ENCODE measurements around the gene GSTM4. TPM values are rescaled to one million over a fixed set of nuclear protein-coding genes. Genes with fewer than 3 reads are reported as not detected.

The GSTM4 gene
- total and polyA plus RNA-seq, 2 experiments from 2014 or later: 64.5 to 116 TPM

GRCh38 chr1:109634292-109634691, 21.6 kb upstream of the GSTM4 start:
- H3K79me2 ChIP-seq: no peaks in the 10 kb centered on the region
- H4K20me1 ChIP-seq (ENCODE audit: insufficient read depth, poor library complexity, severe bottlenecking): no peaks in the 10 kb centered on the region
- no peak for DNase-seq (ENCODE audit: low spot score)
- no peak for TF ChIP-seq EZH2 (IDR thresholded peaks at IDR 0.05; ENCODE audit: borderline replicate concordance)
- TF ChIP-seq EZH2phosphoT487 (IDR thresholded peaks at IDR 0.05; ENCODE audit: low read depth, severe bottlenecking, unreplicated experiment): no peak
- no peak for TF ChIP-seq CTCF (IDR thresholded peaks at IDR 0.05; ENCODE audit: poor library complexity)
- no peaks in the 10 kb centered on the region for H3K36me3 ChIP-seq (replicated peaks; ENCODE audit: insufficient read depth, low read depth)
- H3K27me3 ChIP-seq: no peaks in the 10 kb centered on the region
- no peak overlapping the region for H2AFZ ChIP-seq
- no peaks in the 10 kb centered on the region for H3K9me3 ChIP-seq (ENCODE audit: low read depth)
- peaks cover 13% of the 10 kb centered on the region for H3K4me1 ChIP-seq (ENCODE audit: insufficient read depth)
- no peak overlapping the region for H3K4me2 ChIP-seq
- H3K27ac ChIP-seq: no peak overlapping the region
- WGBS (ENCODE audit: low lambda C conversion rate, missing lambda C conversion rate): 89% methylated on average over 6 of the region's 6 CpGs
- H3K4me3 ChIP-seq: no peak overlapping the region
- no peaks in the 10 kb centered on the region for H3K9me2 ChIP-seq (replicated peaks; ENCODE audit: insufficient read depth)

- H3K79me2 ChIP-seq: no peaks in the 10 kb centered on the region
- TF ChIP-seq EZH2 (IDR thresholded peaks at IDR 0.05; ENCODE audit: borderline replicate concordance): no peak
- TF ChIP-seq CTCF (IDR thresholded peaks at IDR 0.05; ENCODE audit: poor library complexity): no peak
- TF ChIP-seq EZH2phosphoT487 (IDR thresholded peaks at IDR 0.05; ENCODE audit: low read depth, severe bottlenecking, unreplicated experiment): no peak
- H3K4me2 ChIP-seq: no peak overlapping the region
- H2AFZ ChIP-seq: no peak overlapping the region
- no peaks in the 10 kb centered on the region for H3K9me3 ChIP-seq (ENCODE audit: low read depth)
- H3K4me3 ChIP-seq: no peak overlapping the region
- no peak for DNase-seq (ENCODE audit: low spot score)
- H3K27ac ChIP-seq: no peak overlapping the region
- no peaks in the 10 kb centered on the region for H3K9me2 ChIP-seq (replicated peaks; ENCODE audit: insufficient read depth)
- H4K20me1 ChIP-seq (ENCODE audit: insufficient read depth, poor library complexity, severe bottlenecking): no peaks in the 10 kb centered on the region
- no peaks in the 10 kb centered on the region for H3K27me3 ChIP-seq
- H3K4me1 ChIP-seq (ENCODE audit: insufficient read depth): peaks cover 13% of the 10 kb centered on the region
- H3K36me3 ChIP-seq (replicated peaks; ENCODE audit: insufficient read depth, low read depth): no peaks in the 10 kb centered on the region
- 84% methylated on average over 13 of the region's 13 CpGs for WGBS (ENCODE audit: low lambda C conversion rate, missing lambda C conversion rate)
These were observed 20.8 kb upstream of the GSTM4 start for GRCh38 chr1:109634771-109635750.

- Histone ChIP-seq H4K20me1 (ENCODE audit: insufficient read depth, poor library complexity, severe bottlenecking) (no peaks in the 10 kb centered on the region), H3K4me1 (ENCODE audit: insufficient read depth) (peaks cover 13% of the 10 kb centered on the region), H3K9me3 (ENCODE audit: low read depth) (no peaks in the 10 kb centered on the region), H3K79me2 (no peaks in the 10 kb centered on the region), H3K4me2 (peak overlapping the region; percentile 48), H3K9me2 (replicated peaks; ENCODE audit: insufficient read depth) (no peaks in the 10 kb centered on the region), H3K36me3 (replicated peaks; ENCODE audit: insufficient read depth, low read depth) (no peaks in the 10 kb centered on the region), H3K27ac (peak overlapping the region; percentile 29), H3K27me3 (no peaks in the 10 kb centered on the region), H3K4me3 (no peak overlapping the region), H2AFZ (no peak overlapping the region)
- whole genome bisulfite sequencing (ENCODE audit: low lambda C conversion rate, missing lambda C conversion rate): 35% methylated on average over 2 of the region's 2 CpGs
- no peak for DNase-seq (ENCODE audit: low spot score)
- TF ChIP-seq EZH2 (IDR thresholded peaks at IDR 0.05; ENCODE audit: borderline replicate concordance) (no peak), EZH2phosphoT487 (IDR thresholded peaks at IDR 0.05; ENCODE audit: low read depth, severe bottlenecking, unreplicated experiment) (no peak), CTCF (IDR thresholded peaks at IDR 0.05; ENCODE audit: poor library complexity) (no peak)
These were observed 20.1 kb upstream of the GSTM4 start for GRCh38 chr1:109635862-109636200.

Data from hepatocyte (in vitro differentiated cells).